ENCODE measurements around the gene FRY.

FRY gene

DNA sequence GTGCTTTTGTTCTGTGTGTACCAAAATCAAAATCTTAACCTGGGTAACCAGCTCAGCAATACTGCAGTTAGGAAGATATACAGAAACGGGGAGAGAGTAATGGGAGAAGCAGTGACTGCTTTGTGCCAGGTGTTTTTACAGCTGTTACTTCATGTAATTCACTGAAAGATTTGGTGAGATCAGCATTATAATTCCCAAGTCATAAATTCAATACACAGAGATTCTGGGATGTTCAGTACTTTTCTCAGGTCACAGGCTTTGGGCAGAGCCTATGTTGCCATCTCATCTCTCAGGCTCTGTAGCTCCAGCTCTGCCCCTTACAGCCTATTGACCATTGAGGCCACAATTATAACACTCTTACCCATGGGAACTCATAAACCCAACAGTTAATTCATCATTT is 145.1 kb downstream of the FRY start:
- DNase-seq: no peak

DNA sequence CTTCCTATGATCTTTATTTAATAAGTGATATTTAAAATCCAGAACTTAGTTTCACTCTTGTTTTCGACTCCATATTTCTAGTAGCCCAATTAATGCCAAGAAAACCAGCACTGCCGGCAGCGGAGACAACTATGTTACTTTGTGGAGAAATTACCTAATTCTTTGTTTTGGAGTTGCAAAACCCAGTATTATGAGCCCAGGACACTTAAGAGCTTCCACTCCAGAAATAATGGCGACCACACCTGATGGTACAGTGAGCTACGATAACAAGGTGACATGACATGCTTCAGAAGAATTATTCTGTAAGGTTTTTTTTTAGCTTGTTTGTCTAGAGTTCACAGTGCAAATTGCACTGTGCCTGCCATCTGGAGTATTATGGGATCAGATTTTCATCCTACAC is 147.2 kb downstream of the FRY start:
- no peak for DNase-seq

DNA sequence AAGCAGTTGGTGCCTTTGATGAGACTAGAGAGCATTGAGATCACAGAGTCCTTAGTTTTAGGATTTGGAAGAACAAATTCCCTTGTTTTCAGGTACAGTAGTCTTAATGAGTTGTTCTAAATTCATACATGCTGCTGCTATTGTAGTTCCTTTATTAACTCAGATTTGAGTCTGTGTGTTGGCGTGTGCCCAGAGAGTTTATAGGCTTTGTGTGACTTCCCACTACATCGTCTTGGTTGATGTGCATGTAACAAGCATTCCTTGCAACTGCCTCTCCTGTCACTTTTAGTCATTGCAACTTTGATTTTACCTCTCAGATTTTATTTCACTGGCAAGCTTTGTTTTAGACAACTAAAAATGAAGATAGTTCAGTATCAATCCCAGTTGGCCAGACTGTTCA is 148.1 kb downstream of the FRY start:
- DNase-seq: no peak

DNA sequence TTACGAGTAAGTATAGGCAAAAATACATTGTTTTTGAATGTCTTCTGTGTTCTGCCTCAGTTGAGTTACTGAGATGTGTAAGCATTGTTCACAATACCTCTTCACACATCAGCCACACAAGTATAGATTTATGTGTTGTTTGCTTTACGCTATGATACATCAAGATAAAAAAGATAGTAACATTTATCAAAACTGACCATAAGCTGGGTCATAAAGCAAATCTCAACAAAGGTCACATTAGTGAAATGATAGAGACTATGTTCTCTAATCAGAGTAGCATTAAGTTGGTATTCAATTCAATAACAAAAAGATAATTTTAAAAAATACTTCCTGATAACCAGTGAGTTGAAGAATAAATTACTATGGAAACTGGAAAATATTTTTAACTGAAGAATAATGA is 156.1 kb downstream of the FRY start:
- DNase-seq: no peak

DNA sequence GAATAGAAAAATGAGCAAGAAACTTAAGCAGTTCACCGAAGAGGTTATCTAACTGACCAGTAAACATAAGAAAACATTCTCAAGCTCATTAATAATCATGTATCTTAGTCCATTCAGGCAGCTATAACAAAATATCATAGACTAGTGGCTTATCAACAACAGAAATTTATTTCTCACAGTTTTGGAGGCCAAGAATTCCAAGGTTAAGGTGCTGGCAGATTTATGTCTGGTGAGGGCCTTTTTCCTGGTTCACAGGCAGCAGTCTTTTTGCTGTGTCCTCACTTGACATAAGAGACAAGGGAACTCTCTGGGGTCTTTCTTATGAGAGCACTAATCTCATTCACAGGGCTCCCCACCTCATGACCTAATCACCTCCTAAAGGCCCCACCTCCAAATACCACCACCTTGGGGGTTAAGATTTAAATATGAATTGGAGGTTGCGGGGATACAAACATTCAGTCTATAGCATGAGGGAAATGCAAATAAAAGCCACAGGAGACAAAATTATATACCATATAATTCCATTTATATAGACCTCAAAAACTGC is 160.0 kb downstream of the FRY start:
- no peak for DNase-seq

DNA sequence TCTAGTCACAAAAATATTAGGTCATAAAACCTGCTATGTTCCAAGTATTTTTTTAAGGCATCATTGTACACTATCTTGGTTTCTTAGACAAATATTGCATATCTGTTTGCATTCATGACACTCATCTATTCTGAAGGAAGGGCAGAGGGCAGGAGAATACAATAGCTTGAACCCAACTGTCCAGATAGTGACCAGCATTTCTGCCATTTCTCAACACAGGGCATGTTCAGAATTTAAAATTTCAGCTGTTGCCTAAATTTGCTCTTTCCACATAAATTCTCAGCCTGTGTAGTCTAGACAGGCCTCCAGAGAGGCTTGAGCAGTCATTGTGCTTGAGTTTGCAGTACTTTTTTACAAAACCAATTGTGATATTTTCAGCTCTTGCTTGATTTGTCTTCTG is 164.1 kb downstream of the FRY start:
- DNase-seq: no peak

DNA sequence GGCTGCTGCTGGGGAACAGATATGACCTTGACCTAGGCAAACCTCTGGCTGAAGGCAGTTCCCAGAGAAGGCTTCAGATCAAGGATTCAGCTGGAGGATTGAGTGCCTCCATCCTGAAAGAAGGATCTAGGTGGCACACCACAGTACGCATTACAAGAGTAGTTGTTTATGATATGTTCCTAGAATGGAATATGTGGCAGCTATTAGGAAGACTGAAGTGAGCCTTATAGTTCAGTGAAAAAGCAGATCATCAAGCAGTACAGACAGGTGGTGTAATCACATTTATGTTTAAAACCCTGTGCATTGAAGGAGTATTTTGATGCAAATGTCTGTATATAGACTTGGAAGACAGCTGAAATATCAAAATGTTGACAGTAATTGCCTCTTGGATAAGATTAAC is 167.6 kb downstream of the FRY start:
- DNase-seq: no peak

DNA sequence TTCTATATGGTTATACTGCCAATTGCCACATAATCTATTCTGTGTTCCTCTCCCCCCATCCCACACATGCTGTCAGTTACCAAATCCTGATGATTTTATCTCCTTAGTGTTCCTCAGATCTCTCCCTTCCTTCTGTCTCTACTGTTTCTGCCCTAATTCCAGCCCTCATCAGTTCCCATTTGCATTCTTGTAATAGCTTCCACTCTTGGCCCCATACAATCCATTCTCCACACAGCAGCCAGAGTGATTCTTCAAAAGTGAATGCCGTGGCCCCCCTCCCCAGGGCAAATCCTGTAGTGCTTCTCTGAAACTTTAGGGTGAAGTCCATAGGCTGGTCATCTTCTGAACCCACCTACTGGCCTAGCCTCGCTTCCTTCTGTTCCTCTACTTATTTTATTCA is 169.2 kb downstream of the FRY start:
- DNase-seq: no peak

DNA sequence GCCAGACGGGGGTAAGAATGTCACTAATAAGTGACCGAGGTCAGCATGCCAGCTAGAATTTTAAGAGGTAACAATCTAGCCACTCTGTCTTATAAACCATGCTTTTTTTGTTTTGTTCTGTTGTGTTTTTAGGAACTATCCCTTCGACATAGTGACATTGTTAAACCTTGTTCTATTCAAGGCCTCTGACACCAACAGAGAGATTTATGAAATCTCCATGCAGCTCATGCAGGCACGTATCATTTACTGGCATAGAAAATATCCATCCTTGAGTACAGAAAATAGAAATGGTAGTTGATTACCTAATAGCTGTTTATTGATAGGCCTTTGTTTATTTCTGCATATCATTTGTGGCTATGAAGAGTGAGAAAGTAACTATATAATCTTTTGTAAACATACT is 170.2 kb downstream of the FRY start:
- no peak for DNase-seq

DNA sequence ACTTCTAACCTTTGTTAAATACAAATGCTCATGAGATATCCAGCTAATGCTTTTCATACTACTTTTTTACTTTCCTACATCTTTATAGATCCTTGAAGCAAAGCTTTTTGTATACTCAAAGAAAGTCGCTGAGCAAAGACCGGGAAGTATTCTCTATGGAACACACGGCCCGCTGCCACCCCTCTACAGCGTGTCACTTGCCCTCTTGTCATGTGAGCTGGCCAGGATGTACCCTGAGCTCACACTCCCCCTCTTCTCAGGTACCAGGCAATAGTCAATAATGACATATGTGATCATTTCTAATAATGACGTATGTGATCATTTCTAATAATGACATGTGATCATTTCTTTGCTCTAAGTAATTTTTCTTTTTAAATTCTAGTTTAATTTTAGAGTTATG is 170.7 kb downstream of the FRY start:
- no peak for DNase-seq

DNA sequence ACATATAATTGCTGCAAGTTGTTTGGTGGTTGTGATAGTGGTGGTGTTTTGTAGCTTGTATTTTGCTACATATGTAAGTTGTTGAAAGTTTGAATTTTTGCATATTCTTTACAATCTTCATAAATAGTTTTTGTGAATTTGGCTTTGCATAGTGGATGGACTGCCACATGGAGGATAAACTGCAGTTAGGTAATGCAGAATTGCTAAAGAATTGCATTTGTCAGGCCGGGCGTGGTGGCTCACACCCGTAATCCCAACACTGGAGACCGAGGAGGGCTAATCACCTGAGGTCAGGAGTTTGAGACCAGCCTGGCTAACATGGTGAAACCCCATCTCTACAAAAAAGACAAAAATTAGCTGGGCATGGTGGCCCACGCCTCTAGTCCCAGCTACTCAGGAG is 171.6 kb downstream of the FRY start:
- DNase-seq: no peak

DNA sequence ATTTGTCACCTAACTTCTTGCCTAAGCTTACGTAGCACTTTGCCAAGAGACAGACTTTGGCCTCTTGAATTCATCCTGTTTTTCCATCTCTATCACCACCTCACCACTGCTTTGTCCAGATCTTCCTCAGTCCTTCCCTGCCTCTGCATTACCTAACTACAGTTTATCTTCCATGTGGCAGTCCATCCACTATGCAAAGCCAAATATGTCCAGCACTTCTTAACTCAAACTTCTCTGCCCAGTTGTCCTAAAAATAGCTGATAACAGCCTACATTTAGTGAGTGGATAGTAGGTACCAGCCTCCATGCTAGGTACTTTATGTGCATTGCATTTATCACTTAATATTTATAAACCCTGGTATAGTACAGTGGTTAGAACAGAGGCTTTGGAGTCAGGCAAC is 172.2 kb downstream of the FRY start:
- DNase-seq: no peak

DNA sequence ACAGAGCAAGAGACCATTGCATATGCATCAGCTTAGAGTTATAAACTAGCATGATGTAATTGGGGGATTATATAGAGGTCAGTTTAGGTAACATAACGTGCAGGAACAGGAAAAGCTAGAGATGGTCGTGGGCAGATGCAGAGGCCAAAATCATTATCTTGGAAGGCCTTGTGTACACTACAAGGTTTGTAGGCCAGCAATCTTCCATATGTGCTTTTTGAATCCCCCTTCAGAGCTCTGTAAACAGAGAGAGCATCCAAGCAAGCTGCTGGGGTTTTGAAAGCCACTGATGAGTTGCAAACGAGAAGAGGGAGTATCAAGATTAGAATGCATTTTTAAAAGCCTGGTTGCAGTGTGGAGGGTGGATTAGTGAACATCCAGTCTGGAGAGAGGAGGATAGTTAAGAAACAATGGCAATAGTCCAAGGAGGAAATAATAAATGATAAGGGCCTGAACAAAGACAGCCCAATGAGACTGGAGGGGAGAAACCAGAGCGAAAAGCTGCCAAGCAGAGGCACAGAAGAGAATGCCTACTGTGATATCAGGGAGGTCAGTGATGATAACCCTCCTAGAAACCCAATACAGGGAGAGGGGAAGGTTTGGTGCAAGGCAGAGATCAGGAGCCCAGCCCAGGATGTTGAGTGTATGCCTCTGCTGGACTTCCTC is 174.0 kb downstream of the FRY start:
- DNase-seq: no peak

DNA sequence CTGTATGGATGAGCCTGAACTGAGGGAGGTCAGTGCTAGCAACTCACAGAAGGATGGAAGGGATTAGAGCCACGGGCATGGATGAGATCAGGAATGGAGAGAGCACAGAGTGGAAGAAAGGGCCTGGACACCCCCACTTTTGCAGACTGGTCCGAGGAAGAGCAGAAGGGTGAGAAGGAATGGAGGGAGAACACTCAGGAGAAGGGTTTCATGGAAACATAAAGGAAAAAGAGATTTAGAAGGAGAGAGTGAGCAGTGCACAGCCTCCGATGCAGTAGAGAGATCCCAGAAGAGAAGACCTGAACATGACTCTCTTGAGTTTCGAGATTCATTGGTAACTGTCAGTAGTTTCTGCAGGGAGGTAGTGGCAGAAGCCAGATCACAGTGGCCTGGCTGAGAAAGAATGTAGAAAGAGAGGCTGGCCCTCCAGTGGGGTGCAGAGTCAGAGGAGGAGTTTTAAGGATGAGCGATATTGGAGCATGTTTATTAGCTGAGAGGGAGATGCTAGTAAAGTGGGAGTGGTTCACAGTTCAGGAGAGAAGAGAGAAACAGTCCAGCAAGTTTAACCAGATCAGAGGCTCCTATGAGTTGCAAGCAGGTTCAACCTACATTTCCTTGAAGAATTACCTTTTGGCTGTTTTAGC is 174.6 kb downstream of the FRY start:
- DNase-seq: no peak

DNA sequence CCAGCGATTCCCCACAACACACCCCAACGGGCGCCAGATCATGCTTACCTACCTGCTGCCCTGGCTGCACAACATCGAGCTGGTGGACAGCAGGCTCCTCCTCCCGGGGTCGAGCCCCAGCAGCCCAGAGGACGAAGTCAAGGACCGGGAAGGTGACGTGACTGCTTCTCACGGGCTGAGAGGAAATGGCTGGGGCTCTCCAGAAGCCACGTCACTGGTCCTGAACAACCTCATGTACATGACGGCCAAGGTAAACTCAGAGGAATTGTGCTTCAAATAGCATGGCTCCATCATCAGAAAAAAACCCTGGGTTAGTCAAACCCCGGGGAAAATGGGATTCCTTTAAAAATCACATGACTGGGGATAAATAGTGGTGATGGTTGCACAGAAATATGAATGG is 177.3 kb downstream of the FRY start:
- no peak for DNase-seq

DNA sequence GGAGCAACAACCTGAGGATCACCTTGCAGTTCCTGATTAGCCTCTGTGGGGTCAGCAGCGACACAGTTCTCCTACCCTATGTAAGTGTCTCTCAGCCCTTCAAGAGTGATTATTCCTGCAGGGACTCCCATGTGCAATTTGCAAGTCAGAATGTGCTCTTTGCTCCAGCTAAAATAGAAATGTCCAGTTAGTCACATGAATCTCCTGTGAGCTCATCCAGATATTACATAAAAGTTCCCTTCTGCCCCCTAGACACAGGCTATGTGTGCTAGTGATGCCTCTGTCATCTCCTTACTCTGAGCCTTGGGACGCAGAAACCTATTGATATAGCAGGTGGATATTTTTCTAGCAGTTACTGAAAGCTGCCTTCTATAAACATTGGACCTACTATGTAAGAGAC is 178.1 kb downstream of the FRY start:
- no peak for DNase-seq

DNA sequence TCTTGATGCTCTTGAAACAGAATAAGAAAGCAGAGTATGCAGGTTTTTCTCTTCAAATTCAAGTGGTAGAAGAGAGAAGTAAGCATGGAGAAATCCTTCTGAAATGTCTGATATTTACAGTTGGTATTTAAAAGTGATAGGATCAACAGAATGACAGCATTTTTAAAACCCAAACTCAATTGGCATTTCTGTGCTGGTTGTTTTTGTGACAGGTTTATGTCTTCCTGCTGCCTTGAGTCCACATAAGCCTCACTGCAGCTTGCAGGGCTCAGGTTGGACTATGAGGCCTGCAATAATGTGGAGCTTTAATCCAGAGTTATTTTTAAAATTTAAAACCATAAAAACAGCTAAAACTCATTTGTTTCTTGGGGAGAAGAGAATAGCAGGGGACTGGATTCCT is 178.5 kb downstream of the FRY start:
- no peak for DNase-seq

DNA sequence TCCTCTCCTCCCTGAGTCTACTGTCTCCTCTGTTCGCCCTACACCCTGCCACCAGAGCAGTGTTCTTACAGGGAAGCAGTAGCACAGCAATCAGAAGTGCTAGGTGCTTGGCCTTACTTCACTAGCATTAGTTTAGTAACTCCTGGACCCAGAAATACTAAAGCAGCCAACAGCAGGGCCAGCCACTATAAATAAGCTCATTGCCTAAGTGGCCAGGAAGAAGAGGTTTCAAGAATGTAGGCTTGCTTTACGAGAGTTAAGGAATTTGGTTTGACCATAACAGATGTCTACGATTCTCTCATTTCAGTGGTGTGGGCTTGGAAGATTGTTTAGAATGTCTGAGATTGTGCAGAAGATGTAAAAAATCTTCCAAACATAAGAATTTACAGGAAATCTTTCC is 180.2 kb downstream of the FRY start:
- DNase-seq: no peak

DNA sequence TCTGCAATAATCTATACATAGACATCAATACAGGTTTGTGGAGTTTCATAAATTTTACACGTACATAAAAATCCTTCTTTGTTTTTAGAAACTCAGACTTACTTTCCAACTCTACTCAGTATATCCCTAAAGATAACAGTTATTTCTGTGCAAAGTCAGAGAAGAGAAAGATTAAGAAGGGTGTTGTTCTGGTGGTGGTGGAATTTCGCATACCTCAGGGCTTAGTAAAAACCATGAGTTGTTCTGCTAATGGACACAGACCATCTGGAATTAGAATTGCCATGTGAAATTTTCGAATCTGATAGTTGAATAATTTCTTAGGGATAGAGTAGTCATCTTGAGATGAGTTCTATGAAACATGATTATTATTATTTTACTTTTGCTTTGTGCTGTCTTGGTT is 180.8 kb downstream of the FRY start:
- DNase-seq: no peak

DNA sequence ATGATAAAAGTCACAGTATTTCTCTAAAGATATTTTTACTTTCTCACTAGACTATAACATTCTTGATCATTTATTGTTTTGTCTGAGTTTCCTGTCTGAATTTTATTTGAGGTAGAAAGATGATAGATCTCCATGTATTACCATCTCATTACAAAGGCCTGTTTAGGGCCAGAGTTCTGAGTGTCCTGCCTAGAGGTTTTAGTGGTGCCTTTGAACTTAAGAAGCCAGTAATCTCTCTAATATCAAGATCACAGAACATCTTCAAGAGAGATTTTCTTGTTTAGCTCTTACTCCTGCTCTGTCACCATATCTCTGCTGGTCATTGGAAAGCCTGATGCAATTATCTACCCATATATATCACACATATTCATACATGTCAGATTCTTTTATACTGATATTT is 182.1 kb downstream of the FRY start:
- no peak for DNase-seq

DNA sequence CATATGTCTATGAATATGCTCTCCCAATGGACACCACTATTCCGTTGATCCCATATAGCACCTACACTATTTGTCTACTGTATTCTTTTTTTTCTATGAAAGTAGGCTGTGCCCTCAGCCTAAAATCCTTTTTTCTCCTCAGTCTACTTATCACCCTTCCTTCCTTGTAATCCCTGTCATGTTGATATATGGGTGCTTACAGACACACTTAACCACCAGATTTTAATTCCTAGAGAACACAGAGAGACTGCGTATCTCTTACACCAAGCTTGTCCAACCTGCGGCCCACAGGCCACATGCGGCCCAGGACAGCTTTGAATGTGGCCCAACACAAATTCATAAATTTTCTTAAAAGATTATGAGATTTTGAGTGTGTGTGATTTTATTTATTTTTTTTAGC is 182.5 kb downstream of the FRY start:
- no peak for DNase-seq

DNA sequence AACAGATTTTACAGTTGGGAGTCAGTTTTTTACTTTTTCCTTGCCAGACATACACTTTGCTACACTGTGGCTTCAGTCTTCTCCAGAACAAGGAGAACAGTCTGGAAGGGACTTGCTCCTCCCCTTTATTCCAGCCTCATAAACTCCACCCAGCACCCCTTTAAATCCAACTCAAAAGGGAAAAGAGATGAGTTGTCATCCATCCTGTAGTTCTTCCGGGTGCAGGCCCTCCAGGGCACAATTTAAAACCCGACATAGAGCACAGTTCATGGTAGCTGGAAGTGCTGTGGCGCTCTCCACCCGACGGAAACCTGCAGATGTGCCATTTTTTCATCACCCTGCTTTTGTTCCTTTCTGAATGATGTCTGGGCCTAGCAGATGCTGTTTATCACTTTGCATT is 184.7 kb downstream of the FRY start:
- no peak for DNase-seq

DNA sequence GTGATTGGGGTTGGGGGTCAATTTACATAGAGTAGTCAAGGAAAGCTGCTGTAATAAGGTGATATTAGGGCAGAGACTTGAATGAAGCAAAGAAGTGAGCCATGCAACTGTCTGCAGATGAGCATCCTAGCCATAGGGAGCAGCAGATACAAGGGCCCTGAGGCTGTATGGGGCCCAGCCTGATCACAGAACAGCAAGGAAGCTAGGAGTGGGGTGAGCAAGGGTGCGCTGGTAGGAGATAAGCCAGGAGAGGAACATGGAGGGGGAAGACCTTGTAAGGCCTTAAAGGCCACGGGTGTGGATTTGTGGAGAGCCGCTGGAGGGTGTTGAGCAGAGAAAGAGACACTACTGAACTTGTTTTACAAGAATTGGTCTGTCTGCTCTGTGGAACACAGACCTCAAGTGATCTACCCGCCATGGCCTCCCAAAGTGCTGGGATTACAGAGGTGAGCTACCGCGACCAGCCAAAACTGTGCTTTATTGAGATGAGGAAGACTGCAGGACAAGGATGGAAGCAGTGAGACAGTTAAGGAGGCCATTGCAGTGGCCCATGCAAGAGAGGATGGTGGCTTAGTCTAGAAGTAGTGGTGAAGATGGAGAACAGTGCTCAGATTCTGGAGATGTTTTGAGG is 190.6 kb downstream of the FRY start:
- no peak for DNase-seq

DNA sequence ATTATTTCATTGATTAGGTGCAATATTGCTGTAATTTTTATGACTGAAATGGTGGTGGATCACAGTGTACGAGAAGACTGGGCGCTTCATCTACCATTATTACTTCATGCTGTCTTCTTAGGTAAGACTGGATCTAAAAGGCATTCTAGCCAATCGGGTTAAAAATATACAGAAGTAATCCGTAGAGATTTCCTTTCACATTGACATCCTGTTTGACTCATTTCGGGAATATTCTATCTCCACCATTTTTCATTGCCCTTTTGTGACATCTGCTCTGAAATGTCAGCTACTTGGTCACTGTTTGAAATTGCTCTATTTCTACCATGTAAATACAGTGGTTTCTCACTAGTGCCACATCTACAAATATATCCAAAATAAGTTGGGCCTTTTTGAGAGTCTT is 193.3 kb downstream of the FRY start:
- DNase-seq: no peak
